ENCODE data around the gene CRMP1.

CRMP1 gene

DNA sequence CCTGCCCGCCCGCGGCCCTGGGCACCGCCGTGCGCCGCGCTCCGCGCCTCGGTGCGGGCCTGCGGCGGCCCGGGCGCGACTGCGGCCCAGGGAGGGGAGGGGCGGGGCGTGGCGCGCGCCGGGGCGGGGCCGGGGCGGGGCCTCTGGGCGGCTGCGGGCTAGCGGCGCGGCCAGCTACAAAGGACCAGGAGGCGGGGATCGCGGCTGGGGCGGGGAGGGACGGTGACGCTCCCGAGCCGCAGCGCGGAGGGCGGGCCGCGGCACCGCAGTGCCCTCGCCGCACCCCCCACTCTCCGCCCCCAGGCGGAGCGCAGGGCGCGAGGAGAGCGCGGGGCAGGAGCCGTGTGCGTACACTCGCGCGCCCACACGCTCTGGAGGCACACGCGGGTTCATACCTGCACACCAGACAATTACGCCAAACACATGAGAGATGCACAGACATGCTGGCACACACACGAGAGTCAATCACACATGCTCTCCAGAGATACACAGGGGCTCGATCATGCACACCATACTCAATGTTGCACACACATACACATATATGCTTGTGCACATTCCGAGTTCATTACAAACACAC lies at the start of gene CRMP1:
Gene CRMP1, minus strand, starts transcription at position 83 of the 577 bp plus-strand sequence. CDS start 117 bp downstream, outside the sequence.
- DNase-seq, result peak; percentile 81

DNA sequence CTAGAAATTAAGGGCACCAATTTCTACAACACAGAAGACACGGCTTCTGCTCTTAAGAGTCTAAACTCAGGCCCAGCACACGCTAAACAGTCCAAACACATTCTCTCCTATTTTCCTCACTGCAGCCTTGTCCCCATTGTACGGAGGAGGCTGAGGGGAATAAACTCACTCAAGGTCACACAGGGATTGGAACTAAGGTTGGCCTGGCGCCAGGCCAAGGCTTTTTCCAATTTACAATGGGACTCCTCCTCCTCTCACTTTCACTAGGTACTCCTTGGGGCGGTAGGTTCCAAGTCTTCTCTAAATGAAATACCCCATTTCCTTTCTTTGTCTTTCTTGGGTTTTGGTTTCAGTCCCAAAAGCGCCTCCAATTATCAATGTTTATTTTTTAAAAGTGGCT lies 48.7 kb upstream of the CRMP1 start:
- DNase-seq, result no peak

GRCh38 chr4:5940470-5941203 lies 47.8 kb upstream of the CRMP1 start:
- peak; percentile 93 for DNase-seq

DNA sequence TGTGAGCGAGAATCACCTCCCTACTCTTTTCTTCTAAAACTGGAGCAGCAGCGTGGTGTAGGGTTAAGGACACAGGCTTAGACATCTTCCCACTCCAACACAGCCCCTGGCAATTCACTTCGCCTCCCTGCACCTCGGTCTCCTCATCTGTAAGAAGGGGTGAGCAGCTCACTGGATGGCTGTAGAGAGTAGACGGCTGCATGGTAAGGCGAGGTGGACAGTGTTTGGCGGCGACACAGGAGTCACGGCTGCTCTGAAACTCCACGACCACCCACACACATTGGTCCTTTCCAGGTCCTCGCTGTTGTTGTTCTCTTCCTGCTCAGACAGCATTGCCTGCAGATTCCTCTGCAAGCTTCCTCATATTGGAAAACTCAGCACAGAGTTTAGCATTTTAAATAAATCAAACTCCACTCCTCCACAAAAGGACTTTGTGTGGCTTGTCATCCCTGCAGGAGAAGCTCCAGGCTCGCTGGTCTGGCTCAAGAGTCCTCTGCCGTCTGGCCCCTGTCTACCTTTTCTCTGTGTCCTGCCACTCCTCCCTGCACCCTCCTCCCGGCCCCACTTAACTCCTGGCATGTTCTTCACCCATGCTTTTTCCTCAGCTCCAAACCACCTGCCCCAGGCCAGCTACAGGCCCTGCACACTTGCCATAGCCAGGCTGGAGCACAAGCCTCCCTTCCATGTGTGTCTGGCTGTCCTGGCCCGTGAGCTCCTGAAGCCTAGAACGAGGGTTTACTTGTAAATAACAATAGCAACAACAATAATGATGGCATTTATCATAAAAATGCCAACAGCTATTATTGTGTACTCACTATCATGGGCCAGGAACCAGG lies 41.3 kb upstream of the CRMP1 start:
- DNase-seq, result no peak

GRCh38 chr4:5933116-5933515 lies 40.2 kb upstream of the CRMP1 start:
- DNase-seq, result peak; percentile 40

DNA sequence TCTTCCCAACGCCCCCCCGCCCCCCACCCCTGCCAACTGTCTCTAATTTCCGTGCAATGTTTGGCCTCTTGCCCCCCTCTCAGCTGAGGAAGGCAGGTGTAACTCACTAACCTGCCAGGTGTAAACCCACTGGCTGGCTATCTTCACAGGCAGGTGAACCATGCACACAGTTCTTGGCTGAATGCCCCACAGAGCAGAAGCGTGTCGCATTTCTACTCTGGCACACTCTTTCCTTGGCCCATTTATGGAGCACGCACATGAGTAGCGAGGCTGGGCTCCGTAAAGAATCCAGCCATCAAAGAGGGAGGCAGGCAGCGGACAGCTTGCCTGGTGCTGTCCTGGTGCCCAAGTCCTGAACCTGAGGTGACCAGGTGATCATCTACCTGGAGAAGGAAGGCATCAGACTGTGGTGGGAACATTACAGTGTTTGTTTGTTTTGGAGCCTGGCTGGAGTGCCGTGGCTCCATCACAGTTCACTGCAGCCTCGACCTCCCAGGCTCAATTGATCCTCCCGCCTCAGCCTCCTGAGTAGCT lies 39.2 kb upstream of the CRMP1 start:
- peak; percentile 93 for DNase-seq

DNA sequence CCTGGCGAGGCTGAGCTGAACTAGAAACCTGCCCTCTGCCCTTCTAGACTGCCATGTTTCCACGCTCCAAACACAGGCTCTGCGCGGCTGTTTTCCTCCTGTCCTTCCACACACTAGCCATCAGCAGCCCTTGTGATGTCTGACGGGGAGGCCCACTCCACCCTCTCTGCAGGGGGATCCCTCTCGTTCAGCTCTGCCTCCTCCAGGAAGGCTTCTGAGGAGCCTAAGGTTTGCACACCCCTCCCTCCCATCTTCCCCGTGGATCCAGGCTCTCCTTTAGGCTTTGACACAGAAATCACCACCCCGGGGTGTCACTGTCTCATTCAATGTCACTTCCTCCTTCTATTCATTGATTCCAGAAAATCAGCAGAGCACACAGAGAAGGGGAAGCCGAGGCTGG lies 38.6 kb upstream of the CRMP1 start:
- DNase-seq, result no peak

DNA sequence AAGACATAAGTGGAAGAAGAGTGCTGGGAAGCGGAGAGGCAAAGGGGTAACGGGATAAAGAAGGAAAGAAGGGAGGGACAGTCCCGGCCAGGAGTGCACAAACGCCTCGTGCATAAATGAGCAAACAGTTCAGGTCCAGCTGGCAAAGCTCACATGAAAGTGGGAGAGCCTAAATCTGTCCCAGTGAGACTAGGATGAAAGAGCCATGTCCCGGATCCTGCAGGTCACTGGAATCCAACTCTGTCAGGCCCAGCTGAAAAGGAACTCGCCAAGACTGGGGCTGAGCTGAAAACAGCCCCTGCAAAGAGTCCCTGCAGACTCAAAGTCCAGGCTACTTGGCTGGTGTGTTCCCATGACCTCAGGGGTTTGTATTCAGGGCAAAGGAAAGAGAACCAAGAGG lies 38.0 kb upstream of the CRMP1 start:
- no peak for DNase-seq

DNA sequence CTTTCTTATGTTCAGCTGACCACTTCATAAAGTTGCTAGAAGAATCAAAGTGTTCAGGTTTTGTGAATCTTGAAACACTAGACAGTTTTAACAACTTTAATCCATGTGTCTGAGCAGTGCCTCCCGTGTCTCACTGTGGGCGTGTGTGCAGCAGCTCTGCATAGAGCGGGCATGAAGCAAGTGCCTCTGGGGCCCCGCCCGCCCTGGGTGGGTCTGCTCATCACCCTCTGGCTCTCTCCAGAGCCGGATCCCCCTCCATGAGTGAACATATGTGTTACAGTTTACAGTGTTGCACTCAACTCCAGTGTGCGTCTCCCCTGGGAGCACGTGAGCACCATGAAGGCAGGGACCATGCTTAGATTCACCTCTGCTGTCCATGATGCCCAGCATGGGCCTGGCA lies 37.6 kb upstream of the CRMP1 start:
- DNase-seq, result no peak

DNA sequence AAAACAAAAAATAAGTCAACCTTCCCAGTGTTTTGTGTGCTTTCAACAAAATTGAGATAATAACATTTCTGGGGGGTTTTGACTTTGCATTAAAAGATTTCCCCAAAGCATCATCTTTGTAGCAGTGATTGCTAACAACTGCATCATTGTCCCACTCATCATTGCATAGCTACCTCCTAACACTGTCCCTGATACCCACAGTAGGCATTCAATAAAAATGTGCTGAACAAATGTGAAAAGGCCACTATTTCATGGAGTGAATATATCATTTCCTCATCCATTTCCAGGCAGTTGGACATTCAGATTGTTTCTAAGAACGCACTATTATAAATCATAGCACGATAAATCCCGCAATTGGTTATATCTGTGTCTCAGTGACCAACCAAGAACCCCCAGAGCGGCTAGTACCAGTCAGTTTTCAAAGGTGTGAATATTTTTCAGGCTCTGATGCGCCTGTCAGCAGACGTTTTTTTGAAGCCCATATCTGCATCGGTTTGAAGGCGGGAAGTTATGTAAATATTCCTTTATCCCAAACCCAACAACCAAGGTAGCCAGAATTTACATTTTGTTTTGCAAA lies 36.0 kb upstream of the CRMP1 start:
- no peak for DNase-seq

- peak; percentile 19 for DNase-seq
Observed at GRCh38 chr4:5928274-5928673, 35.4 kb upstream of the CRMP1 start.

DNA sequence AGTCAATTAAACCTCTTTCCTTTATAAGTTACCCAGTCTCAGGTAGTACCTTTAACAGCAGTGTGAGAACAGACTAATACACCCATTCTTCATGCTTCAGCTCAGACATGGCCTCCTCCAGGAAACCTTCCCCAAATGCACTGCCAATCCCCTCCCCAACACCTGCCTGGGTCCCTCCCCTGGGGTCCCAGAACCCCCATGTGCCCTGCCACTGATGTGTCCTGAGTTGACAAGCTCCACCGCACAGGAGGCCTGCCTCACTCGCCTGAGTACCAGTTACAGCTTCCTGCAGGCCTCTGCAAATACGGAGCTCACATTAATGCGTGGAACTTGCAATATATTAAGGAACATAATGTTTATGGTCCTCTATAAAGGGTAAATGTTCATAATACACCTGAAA lies 34.9 kb upstream of the CRMP1 start:
- no peak for DNase-seq

DNA sequence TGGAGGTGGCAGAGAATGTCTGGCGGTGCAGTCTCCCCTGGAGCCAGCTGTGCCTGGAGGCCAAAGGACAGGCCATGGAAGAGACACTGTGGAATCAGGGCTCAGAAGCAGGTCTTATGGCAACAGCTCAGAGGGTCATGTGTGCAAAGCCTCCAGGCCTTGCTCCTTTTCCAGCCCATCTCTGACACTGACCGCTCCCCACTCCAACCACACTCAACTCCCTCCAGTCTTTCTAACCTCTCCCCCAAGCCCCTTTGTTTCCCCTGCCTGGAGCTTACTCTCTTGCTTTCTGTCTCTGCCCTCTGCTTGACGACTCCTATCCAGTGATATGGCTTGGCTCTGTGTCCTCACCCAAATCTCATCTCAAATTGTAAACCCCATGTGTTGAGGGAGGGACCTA lies 34.2 kb upstream of the CRMP1 start:
- DNase-seq, result no peak

GRCh38 chr4:5926598-5926997 lies 33.7 kb upstream of the CRMP1 start:
- DNase-seq, result no peak

DNA sequence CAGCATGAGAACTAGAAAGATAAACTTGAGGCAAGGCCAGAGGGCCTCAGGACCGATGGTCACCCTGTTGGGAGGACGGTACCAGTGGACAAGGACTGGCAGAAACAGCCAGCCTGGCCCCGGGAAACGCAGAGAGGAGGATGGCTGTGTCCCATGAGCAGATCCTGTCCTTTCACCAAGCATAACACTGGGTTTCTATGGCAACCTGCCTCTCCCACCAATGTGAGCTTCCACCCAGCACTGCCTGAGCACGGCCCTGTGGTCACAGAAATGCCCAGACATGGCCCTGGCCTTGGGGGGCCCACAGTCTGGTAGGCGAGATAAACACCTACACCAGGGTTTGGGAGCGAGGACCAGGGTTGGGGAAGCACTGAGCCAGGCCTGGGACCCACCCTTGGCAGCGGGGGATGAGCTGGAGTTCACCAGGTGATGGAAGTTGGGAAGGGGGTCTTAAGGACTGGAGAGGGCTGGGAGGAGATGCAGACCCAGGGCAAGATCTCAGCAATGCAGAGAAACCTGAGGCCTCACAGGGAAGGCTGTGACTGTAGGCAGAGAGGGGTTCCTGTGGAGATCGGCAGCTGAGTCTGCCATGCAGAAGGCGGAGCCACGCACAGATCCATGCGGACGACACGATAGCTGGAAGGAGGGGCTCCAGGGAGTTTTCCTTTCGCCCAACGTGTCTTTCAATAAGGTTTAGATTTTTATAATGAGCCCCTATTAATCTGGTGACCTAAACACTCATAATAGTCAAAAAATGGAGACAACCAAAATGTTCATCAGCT lies 32.7 kb upstream of the CRMP1 start:
- no peak for DNase-seq

- no peak for DNase-seq
Observed at GRCh38 chr4:5924461-5925125, 31.7 kb upstream of the CRMP1 start.

- no peak for DNase-seq
Observed at GRCh38 chr4:5923376-5923775, 30.5 kb upstream of the CRMP1 start.

GRCh38 chr4:5922556-5922955 lies 29.7 kb upstream of the CRMP1 start:
- DNase-seq, result no peak

- no peak for DNase-seq
Observed at GRCh38 chr4:5921981-5922380, 29.1 kb upstream of the CRMP1 start.

GRCh38 chr4:5921101-5921980 lies 28.5 kb upstream of the CRMP1 start:
- no peak for DNase-seq

GRCh38 chr4:5919571-5919970 lies 26.7 kb upstream of the CRMP1 start:
- no peak for DNase-seq

Measured in NCI-H774 (cell line).